ENCODE data around the gene CFAP65. TPM values are rescaled to one million over a fixed set of nuclear protein-coding genes. Genes with fewer than 3 reads are reported as not detected.

CFAP65 gene
- total and polyA plus RNA-seq, 2 of the 13 experiments (the other 11 are each of a cell fraction or from before 2014, with no cell fraction given) = 0.05 TPM; not detected in 1

DNA sequence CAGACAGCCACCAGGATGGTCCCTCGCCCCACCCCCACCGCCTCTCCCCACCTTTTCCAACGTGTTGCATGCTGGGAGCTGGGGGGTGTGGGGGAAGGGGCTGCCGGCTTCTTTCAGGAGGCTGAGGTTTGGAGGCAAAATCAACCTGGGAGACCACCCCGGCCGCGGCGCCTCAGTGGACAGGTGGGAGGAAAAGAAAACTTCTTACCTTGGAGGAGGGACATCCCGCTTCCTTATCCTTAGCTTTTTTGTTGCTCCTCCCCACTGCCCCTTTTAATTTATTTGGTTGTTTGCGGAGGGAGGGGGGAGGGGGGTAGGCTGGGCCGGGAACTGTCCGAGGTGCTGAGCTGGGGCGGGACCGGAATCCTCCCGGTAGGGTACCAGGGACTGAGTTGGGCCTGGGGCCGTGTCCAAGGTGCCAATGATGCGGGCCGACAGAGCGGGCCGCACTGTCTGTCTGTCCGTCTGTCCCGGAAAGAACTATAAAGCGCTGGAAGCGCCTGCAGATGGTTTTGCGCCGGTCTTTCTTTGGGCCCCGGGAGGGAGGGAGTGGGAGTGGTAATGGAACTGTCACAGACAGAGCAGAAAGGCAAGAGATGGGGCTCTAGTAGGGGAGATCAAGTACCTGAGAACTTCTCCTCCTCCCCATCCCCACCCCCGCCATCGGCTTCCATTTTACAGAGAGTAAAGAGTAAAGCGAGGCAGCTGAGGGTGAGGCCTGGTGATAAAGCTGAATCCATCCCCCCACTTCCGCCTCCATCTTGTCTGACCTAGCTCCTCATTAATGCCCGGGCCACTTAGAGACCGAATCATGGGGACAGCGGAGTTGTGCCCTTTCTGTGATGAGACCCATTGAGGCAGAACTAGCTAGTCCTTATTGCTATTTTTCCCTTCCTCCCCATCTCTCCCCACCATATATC, 79.4 kb downstream of the CFAP65 start (continued):
- TF ChIP-seq, protein P1, sequence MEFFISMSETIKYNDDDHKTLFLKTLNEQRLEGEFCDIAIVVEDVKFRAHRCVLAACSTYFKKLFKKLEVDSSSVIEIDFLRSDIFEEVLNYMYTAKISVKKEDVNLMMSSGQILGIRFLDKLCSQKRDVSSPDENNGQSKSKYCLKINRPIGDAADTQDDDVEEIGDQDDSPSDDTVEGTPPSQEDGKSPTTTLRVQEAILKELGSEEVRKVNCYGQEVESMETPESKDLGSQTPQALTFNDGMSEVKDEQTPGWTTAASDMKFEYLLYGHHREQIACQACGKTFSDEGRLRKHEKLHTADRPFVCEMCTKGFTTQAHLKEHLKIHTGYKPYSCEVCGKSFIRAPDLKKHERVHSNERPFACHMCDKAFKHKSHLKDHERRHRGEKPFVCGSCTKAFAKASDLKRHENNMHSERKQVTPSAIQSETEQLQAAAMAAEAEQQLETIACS (CRISPR knock-in tag; IDR thresholded peaks at IDR 0.05) = no peak
- TF ChIP-seq NFATC3 (CRISPR knock-in tag; IDR thresholded peaks at IDR 0.05) = no peak
- TF ChIP-seq MTA3 (CRISPR knock-in tag; IDR thresholded peaks at IDR 0.05) = no peak

DNA sequence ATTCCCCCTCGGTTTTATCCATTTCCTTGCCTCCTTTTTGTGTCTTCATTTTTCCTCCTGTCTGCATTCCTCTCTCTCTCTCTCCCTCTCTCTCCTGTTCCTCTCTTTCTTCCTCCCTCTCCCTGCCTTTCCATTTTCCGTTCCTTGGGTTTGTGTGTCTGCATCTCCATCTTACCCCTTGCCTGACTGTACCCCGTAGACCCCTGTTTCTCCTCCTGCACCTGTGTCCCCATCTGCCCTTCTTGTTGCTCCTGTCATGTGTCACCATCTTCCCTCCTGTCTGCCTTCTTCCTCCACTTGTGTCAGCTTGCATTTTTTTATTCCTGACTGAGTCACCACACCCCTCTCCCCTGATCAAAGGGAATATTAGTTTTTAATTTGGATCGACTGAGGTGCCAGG, 80.1 kb downstream of the CFAP65 start:
- intact Hi-C loops (cut with micrococcal nuclease; ENCODE audit: unreplicated experiment) (no loop called here), in situ Hi-C loops (cut with HindIII; ENCODE audit: extremely low pct_ligation_motif_present, low pct_unique_long_range_greater_than_20kb) (no loop called here)
- Histone ChIP-seq H3K9me3 (ENCODE audit: low read length) (no peaks in the 10 kb centered on the region), H2AFZ (ENCODE audit: low read length) (no peak overlapping the region), H3K27ac (ENCODE audit: extremely low read length, insufficient read depth, low read length) (no peak overlapping the region), H3K4me2 (ENCODE audit: low read depth, low read length) (peak overlapping the region; percentile 79; the same call in 1 of the 2 replicates), H3K36me3 (replicated peaks in 1 of 2; ENCODE audit: control insufficient read depth in 1 of 2, insufficient read depth in 2 of 2, low read length in 2 of 2) (no peaks in the 10 kb centered on the region), H3K79me2 (ENCODE audit: insufficient read depth, low read length) (no peaks in the 10 kb centered on the region), H3K4me3 (replicated peaks in 1 of 3; ENCODE audit: insufficient read depth in 1 of 3, low read depth in 2 of 3, low read length in 3 of 3) (peak overlapping the region in 1 of 3 experiments; percentile 67; a peak in 1 of 6 replicates), H3K4me1 (ENCODE audit: insufficient read depth, low read length) (peaks cover 33% of the 10 kb centered on the region), H3K27me3 (ENCODE audit: control insufficient read depth in 1 of 2, insufficient read depth in 2 of 2, low read length in 2 of 2) (peaks cover 11 to 72% of the 10 kb centered on the region in 2 experiments), H3K9ac (ENCODE audit: insufficient read depth, low read depth, low read length) (no peak overlapping the region), H4K20me1 (ENCODE audit: insufficient read depth, low read length) (peaks cover 17% of the 10 kb centered on the region; the same call in 1 of the 2 replicates)
- POLR2A ChIA-PET = no interaction called here
- no TSS peak for BruUV-seq (replicated peaks)
- ATAC-seq = no peak
- peak; percentile 75 for TF ChIP-seq ZNF282 (IDR thresholded peaks at IDR 0.05; ENCODE audit: partially characterized antibody)
- TF ChIP-seq ZNF776 (CRISPR knock-in tag; IDR thresholded peaks at IDR 0.05) = no peak
- peak; percentile 95 for TF ChIP-seq PHB2 (IDR thresholded peaks at IDR 0.05; ENCODE audit: partially characterized antibody)
- 0 out of 2 replicates have a peak, but pooled peaks have one; percentile 12 for TF ChIP-seq NBN (conservative IDR thresholded peaks at IDR 0.05)
- 0 out of 2 replicates have a peak, but pooled peaks have one; percentile 14 for TF ChIP-seq PLRG1 (conservative IDR thresholded peaks at IDR 0.05)
- 0 out of 2 replicates have a peak, but pooled peaks have one; percentile 4 for TF ChIP-seq ATF7 (IDR thresholded peaks at IDR 0.05)
- no peak for TF ChIP-seq ATF7 (CRISPR knock-in tag; IDR thresholded peaks at IDR 0.05)
- TF ChIP-seq TBX3 (IDR thresholded peaks at IDR 0.05; ENCODE audit: borderline replicate concordance) = 0 out of 2 replicates have a peak, but pooled peaks have one; percentile 37
- no peak for TF ChIP-seq KLF15 (CRISPR knock-in tag; IDR thresholded peaks at IDR 0.05; ENCODE audit: borderline replicate concordance)
- no peak for TF ChIP-seq JUNB (CRISPR knock-in tag; IDR thresholded peaks at IDR 0.05; ENCODE audit: borderline replicate concordance)
- TF ChIP-seq, protein P2, sequence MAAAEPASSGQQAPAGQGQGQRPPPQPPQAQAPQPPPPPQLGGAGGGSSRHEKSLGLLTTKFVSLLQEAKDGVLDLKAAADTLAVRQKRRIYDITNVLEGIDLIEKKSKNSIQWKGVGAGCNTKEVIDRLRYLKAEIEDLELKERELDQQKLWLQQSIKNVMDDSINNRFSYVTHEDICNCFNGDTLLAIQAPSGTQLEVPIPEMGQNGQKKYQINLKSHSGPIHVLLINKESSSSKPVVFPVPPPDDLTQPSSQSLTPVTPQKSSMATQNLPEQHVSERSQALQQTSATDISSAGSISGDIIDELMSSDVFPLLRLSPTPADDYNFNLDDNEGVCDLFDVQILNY (CRISPR knock-in tag; conservative IDR thresholded peaks at IDR 0.05) = no peak
- TF ChIP-seq SMARCC2 (IDR thresholded peaks at IDR 0.05) = no peak
- TF ChIP-seq RAD51 (IDR thresholded peaks at IDR 0.05; ENCODE audit: borderline replicate concordance) = 0 out of 2 replicates have a peak, but pooled peaks have one; percentile 14
- under 1% methylated on average over 4 of the region's 4 CpGs for WGBS (ENCODE audit: low lambda C conversion rate)
- CTCF ChIA-PET (ENCODE audit: low intra/inter-chr PET ratio, low total read pairs) = no interaction called here
- no peak for FAIRE-seq
- DNase-seq (ENCODE audit: low spot score) = no peak

Data from HepG2 (cell line).